Fibroblast of skin of scalp (primary cell): Measurements from ENCODE around the gene RPL31. TPM values are rescaled to one million over a fixed set of nuclear protein-coding genes. Genes with fewer than 3 reads are reported as not detected.

Source experiments
- DNase-seq: peaks from one replicate; pipeline ENCODE4 v3.0.0-alpha.2; 2013
- polyA plus RNA-seq, 2 experiments: library from polyadenylated mRNA; unstranded; fragments of 120-200 nt; gene quantifications; one replicate each; pipeline ENCODE4 v1.2.1, GENCODE V29; 2013; ENCODE audit not compliant: insufficient read length in 2 of 2

Gene RPL31
- 2,057 TPM for polyA plus RNA-seq (2013, experiment 1 of 2; ENCODE audit: insufficient read length)
- polyA plus RNA-seq (2013, experiment 2 of 2; ENCODE audit: insufficient read length) = 1,934 TPM

DNA sequence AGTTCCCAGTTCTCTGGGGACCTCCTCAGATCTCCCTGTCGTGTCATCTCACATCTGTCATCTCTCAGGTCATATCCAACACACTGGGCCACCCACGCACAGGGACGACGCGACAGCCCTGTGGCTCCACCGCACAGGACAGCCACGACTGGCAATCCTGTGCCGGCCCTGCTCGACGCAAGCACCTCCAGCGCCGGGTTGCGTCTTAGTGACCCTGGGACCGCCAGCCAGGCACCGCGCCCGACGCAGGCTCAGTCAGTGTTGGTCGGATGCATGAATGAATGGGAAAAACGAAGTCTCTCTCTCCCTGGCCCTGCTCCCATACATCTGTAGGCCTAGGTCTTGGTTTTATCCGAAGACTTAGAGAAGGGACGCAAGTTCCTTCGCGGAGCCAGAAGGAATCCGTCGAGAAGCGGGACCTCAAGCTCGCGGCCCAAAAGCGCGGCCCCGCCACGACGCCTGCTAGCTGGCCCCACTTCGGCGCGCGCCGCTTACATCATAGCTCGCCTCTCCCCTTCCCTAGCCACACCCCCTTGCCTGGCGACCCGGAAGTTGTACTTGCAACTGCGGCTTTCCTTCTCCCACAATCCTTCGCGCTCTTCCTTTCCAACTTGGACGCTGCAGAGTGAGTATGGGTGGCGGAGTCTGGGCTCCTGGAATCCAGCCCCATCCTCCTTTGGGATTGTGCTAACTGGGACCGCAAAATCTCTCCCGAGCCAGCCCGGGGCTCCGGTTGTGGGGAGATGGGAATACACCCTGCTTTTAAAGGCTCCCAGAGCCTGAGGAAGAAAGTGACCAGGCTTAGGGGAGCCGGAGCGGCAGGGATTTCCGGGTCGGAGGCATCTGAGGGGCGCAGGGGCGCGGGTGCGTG is at the start of gene RPL31:
TSS of gene RPL31 (plus strand) at position 599 of the 871 bp plus-strand sequence. CDS start 413 bp downstream, outside the sequence.
- DNase-seq = peak; percentile 98

DNA sequence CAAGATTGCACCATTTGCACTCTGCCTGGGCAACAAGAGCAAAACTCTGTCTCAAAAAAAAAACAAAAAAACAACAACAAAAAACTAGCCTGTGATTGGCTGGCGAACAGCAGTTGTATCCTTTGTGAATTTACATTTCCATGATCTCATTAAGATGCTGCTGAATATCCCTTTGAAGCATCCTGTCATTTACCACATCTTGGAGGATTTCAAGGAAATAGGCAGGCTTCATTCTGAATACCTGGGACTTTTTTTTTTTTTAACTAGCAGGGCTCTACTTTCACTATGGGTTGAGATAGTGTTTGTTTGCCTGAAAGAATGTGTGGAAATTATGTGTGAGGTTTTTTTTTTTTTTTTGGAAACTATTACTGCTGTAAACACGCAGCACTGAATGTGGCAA is 49.6 kb upstream of the RPL31 start:
- DNase-seq = no peak

DNA sequence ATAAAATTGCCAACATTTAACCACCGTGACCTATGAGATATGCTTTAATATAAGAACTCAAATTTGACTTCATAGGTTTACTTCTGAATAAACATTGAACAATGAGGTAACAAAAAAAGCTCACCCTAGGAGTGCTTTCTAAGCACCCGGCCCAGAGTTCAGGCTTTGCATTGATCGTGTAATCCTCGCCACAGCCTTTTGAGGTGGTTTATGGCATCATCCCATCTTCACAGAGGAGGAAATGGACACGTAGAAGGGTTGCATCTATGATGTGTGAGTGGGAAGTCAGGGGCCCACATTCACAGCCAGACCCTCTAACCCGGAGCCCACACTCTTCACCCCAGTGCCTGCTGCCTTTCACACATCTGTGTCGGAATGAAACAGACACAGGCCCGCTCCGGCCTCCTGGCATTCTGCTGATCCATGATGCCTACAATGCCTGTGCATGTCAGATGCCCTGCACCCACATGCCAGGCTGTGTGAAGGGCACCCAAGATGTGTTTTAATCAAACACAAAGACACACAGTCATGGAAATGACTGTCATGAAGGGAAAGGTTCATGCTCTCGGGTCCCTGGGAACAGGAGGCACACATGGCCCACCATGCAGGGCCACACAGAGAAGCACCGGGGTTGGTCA is 48.6 kb upstream of the RPL31 start:
- no peak for DNase-seq

DNA sequence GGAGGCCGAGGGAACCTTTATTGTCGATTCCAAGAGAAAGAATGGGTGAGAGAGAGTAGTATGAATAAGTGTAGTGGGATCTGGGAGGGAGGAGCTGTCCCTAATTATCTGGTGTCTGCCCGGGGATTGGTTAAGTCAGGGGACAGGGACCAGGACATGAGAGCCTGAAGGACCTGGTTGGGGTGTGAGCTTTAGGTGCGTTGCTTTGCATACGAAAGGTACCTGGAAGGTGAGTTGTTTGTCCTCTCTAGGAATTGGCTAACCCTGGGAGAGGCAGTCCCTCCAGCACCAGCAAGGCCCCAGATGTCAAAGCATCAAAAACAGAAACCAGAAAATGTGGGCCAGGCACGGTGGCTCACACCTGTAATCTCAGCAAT is 48.1 kb upstream of the RPL31 start:
- no peak for DNase-seq

DNA sequence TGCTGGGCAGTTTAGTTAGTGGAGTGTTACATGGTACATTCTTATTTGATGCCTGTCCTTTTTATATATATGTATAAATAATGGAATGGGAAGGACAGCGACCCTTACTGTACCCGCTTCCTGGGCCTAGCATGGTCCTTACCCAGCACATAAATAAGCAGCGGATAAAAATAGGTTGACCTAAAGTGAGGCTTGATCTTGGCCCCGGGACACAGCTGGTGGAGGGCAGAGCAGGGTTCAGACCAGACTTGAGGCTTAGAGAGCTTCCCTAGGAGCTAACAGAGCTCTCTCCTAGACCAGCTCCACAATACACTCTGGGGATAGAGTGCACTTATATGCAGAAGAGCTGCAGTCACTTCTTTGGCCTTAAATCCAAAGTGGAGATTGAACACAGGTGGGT is 46.9 kb upstream of the RPL31 start:
- DNase-seq = no peak

DNA sequence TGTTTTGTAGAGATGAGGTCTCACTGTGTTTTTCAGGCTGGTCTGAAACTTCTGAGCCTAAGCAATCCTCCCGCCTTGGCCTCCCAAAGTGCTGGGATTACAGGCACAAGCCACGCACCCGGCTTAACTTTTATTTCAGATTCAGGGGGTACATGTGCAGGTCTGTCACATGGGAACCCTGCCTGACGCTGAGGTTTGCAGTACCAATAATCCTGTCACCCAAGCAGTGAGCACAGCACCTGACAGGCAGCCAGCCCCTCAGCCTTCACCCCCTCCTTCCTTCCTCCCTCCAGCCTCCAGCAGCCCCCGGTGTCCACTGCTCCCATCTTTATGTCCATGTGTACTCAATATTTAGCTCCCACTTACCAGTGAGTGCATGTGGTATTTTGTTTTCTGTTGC is 46.0 kb upstream of the RPL31 start:
- no peak for DNase-seq

DNA sequence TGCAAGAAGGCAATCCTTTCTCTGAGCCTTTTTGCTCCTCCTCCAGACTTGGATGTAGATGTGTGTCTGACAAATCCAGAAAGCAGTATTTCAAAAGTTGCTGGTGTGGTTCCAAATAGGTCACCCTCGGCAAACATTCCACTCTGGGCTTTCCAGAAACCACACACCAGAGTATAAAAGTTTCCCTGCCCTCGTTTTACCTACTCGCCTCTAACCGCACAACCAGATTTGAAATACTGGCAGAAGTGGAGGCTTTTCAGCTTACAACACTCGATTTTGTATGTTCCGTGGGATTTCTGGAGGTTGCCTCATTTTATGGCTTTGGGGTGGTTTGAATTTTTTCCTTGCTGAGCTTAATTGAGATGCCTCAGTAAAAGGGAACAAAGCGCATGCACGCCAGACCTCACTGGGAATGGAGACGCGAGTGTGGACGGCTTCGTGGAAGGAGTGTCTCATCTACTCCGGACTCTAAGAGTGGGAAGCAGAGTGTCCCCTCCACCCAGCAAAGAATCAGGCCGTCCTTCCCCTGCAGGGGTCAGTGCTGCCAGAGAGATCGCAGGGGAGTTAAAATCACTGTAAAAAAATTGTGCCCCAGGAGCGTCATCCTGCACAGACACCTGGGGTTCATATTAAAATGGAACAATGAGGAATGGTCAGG is 44.0 kb upstream of the RPL31 start:
- DNase-seq = peak; percentile 90

DNA sequence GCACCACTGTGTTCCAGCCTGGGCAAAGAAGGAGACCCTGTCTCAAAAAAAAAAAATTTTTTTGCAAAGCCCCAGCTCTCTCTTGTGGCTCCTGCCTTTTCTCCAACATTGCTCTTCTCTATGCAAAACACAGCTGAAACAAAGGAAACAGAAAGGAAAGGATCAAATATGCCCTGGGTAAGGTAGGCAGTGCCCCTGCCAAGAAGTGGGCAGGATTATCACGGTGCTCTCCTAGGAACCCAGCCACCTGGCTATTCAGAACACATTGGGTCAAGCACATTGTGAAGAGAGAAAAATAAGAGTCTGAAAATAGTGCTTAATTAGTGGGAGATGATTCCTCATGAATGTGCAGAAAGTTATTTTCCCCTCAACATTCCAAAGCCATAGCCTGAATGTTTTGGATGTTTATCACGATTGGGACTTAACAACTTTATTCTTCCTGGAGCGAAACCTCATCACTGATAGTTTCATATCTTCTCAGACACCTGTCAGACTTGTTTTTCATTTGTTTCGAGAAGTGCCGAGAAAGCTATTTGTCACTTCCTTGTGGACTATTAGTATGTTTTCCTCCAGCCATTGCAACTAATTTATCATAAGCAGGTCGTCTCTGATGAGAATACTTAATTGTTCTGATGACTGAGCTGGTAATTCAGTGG is 42.7 kb upstream of the RPL31 start:
- DNase-seq = peak; percentile 69

DNA sequence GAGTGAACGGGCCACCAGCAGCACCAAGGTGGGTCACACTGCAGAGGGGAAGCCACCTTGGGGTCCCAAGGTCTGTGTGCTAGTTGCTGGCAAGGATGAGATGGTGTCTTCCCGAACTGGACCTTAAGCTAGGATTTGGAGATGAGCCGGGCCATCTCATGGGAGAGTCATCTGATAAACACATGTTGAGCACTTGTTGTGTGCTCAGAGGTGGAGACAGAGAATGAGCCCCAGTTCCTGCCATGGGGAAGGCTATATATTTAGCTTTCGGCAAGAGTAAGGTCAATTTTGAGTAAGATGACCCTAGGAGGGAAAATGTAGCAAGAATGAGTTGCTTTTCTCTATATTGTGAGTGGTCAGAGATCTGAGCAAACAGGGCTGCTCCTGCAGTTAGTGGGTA is 41.4 kb upstream of the RPL31 start:
- no peak for DNase-seq

DNA sequence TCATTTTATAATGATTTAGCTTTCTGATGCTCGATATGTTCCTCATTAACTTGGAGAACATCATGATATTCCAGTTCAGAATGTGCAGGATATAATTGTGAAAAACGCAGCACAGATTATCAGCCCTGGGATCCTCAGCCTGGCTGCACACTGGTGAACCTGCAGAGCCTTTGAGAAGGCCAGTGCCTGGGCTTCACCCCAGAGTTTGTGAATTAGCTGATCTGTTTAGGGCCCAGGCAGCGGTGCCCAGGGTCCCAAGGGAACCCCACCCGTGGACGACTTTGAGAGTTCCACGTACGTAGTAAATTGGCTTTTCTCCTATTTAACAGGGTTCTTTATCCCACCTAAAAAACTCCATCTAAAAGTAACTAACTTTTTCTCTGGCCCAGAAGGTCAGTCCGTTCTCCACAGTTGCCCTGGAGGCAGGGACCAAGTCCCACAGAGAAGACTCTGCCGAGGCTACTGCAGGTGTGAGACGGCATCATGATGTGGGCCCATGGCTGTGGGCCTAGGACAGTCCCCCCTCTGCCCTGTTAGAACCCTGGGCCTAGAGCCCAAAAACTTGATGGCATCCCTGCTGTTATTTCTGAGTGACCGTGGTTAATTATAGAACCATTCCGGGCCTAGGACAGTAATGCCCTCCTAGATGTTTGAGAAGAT is 39.6 kb upstream of the RPL31 start:
- no peak for DNase-seq

DNA sequence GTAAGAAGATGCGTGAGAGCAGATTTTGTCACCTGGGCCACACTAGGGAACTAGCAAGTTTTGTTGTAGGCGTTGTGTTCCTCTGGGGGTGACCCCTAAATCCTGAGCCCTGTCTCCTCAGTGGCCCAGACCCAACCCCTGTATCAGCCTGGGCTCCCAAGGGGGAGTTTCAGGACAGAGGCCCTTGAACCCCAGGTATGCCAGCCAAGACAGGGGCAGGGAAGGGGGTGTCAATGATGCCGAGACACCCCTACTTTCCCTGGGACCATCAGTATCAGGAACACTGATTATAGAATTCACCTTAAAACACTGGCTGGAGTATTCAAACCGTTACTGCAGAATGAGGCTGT is 39.1 kb upstream of the RPL31 start:
- no peak for DNase-seq

DNA sequence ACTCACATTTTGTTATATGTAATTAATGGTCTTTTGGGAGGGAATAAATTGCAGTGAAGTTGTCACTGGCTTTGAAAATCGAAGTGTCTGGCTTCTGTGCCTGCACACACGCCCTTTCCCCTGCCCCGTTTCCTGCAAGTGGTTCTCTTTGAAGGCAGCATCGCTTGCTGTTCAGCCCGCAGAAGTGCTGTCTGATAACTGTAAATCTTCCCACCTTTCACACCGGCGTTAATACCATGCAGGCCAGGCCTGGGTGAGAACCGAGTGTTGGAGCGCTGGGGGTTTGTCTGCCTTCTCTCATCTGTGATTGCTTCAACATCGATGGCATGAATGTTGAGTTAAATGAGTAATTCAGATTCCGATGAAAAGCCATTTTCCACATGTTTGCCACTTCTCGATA is 37.9 kb upstream of the RPL31 start:
- no peak for DNase-seq

DNA sequence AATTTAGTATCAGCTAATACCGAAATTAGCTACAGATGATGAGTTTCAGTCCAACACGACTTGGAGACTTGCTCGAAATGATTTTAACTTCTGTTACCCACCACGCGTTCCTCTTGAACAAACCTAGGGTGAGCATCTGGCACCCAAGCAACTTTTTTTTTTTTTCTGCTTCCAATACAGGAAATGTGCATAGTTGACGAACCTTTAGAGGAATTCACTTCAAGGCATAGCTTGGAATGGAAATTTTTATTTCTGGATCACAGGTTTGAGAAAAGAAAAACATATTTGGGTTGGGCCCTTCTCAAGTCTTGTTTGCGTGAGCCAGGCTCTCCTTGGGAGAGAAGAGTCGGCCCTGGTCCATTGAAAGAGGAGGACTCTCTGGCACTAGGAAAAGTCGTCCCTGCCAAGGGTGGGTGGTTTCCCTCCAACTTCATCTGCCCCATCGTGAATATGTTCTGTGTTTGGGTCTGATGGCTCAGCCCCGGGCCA is 37.4 kb upstream of the RPL31 start:
- DNase-seq = no peak

DNA sequence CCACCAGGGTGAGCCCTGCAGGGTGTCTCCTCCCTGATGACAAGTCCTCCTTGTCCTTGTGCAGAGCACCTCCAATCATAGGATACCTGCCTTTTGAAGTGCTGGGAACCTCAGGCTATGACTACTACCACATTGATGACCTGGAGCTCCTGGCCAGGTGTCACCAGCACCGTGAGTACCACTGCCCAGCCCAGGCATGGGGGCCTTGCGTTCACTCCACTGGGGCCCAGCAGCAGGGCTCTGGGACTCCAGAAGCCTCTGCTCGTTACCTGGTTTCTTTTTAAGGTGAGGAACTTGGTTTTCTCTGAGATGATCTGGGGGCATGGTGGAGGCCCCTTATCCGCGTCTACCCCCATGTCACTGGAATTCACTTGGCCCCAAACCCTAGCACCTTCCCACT is 36.5 kb upstream of the RPL31 start:
- no peak for DNase-seq

DNA sequence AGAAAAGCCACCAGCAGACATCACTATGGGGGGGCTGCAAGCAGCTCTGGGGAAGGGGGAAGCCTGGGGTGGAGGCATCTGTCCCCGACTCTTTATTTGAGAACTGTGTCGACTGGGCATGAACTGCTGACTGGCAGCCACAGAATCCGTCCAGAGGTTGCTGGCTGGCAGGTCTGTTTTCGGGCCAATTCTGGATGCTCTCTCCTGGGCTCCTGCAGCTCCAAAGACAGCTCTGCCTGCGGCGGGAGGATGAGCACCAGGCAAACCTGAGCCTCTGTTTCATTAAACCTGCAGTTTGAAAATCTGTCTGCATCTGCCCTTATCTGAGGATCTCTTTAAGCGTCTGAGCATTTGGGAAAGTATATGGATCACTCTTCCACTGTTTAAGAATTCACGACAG is 34.4 kb upstream of the RPL31 start:
- no peak for DNase-seq

DNA sequence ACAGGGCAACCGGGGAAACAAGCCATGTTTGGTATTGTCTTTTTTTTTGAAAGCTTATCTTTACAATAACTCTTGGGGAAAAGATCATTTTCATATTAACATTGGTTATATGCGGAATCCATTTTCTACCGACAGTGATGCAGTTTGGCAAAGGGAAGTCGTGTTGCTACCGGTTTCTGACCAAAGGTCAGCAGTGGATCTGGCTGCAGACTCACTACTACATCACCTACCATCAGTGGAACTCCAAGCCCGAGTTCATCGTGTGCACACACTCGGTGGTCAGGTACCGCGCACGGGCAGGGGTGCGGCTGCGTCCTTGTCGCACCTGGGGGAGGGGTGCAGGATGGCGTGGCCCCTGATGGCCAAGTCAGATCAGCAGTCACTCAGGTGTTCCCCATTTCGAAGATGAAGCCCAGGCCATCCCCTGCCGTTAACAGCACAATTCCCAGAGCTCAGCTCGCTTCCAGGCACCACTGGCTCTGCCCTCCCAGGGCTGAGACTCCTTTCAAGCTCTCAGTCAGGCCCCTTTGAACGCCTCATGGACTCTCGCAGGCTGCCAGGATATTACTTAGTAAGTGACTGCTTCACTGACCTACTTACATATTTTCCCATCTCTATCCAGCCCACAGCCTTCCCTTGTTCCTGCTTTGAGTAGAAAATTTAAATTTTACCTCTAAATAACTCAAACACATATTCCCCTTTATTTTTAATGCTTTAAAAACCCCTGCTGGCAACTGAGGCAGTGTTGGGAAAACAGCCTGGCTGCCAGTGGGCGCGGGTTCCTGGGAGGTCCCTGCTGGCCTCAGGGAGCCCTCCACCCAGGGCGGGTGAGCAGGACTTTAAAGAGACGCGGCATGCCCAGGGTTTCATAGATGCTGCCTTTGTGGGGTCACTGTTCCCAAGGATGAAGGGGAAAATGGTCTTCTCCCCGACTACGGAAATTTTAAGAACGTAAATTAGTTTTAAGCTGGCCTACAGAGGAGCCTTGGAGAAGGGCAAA is 33.6 kb upstream of the RPL31 start:
- DNase-seq = no peak

DNA sequence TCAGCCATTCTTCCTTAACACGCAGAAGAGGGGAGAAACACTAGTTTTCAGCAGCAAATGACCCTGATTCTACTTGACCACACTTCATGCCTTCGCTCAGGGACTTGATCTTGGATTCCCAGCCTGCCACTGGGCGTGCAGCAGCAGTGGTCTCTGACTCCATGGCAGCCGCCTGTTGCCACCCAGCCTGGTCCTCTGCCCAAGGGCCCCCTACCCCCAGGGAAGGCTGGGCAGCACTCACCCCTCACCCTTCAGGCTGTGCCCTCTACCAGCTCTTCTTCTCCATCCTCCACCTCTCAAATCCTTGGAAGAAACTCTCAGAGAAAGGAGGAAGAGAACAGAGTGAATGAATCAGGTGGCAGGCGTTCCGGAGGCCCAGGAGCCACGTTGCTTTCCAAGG is 32.1 kb upstream of the RPL31 start:
- no peak for DNase-seq

DNA sequence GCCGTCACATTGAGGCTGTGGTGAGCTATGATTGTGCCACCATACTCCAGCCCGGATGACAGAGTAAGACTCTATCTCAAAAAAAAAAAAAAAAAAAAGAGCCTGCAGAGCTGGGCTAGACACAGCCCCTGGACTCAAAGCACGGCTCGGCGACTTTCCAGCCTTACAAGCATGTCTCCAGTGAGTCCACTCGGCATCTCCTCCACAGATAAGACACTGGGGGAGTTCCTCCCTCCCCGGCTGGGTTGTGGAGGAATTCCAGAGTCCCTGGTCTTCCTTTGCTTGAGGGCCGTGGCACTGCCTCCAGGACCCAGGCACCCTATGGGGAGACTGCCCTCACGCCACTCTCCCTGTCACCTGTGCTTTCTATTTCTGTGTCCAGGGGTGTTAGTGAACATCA is 30.9 kb upstream of the RPL31 start:
- DNase-seq = no peak

DNA sequence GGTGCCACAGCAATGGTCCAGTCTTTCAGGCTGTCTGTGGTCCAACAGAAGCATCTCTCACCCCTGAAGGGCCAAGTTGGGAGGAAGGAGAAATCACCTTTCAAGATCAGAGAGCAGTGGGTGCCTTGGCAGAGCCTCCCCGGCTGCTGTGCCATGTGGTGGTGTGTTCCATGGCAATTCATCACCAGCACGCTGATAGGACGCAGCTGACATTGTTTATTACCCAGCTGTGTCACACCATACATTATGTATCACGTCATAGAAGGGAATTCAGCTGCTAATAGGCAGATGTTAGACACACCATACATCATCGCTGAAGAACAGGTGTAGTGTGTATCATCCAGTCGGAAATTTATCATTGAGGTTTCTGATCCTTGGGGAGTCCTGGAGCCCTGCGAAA is 29.6 kb upstream of the RPL31 start:
- no peak for DNase-seq

DNA sequence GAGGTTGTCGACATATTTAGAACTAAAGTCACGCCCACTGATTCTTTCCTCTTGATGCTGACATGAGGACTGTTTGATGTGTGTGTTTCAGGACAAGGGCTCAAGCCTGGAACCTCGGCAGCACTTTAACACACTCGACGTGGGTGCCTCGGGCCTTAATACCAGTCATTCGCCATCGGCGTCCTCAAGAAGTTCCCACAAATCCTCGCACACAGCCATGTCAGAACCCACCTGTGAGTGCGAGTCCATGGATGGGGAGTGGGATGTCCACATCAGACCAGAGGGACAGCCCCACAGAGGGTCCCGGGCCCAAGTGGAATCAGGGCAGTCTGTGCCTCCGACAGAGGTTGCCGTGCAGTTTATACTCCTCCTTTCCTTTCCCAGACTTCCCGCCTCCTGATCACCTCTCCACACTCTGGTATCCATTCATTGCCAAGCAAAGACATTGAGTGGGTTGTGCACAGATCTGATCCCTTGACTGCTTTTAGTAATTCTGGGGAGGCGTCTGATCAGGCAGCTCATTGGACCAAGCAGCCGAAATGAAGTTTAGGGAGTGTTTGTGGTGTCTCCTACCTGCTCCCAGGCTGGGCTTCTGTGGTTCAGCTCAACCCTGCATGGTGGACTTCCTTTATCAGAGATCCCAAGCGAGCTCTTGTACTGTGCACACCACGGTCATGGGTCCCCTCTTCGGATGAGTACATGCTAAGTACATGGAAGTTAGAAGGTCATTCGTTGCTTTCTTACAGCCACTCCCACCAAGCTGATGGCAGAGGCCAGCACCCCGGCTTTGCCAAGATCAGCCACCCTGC is 27.2 kb upstream of the RPL31 start:
- DNase-seq = no peak

DNA sequence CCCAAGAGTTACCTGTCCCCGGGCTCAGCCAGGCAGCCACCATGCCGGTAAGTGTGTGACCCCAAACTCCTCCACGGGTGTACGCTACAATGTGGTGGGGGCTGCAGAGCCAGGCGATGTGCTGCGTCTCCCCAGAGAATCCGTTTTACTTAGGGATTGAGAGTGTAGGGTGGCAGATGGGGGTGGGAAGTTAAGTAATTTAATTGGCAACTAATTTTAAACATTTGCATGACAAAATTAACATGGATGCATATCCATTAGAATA is 26.6 kb upstream of the RPL31 start:
- no peak for DNase-seq
